OCI-LY1 (cell line): ENCODE measurements around the gene NHLH2.

Experiments used
- H2AFZ ChIP-seq: fragments of 200-600 bp; sonication (generic), shearing (Covaris generic); 2 replicates; pipeline ENCODE4 v1.6.0; 2014; ENCODE audit warnings: antibody characterized with exemption, mild to moderate bottlenecking, low read length
- H3F3A ChIP-seq: fragments of 200-600 bp; sonication (generic), shearing (Covaris generic); 2 replicates; pipeline ENCODE4 v1.6.0; 2014; ENCODE audit warnings: mild to moderate bottlenecking, antibody characterized with exemption, low read length, moderate library complexity; ENCODE audit not compliant: insufficient read depth
- H3K27ac ChIP-seq: fragments of 200-600 bp; sonication (generic); 2 replicates; pipeline ENCODE4 v1.5.1; 2014; ENCODE audit warnings: low read length, mixed run types, mild to moderate bottlenecking, low read depth; ENCODE audit not compliant: poor library complexity, severe bottlenecking
- H3K27me3 ChIP-seq: fragments of 200-600 bp; sonication (generic); 2 replicates; pipeline ENCODE4 v1.6.0; 2014; ENCODE audit warnings: antibody characterized with exemption, mild to moderate bottlenecking, low read length, moderate library complexity; ENCODE audit not compliant: insufficient read depth
- H3K36me3 ChIP-seq: fragments of 200-600 bp; sonication (generic); 2 replicates; pipeline ENCODE4 v1.6.1; 2014; ENCODE audit warnings: mild to moderate bottlenecking, antibody characterized with exemption, low read length, moderate library complexity, mixed read lengths; ENCODE audit not compliant: insufficient read depth
- H3K4me1 ChIP-seq: fragments of 200-600 bp; sonication (generic); 2 replicates; pipeline ENCODE4 v1.5.1; 2014; ENCODE audit warnings: mild to moderate bottlenecking, low read length, moderate library complexity; ENCODE audit not compliant: insufficient read depth, severe bottlenecking
- H3K4me2 ChIP-seq: fragments of 200-600 bp; sonication (generic), shearing (Covaris generic); 2 replicates; pipeline ENCODE4 v1.6.1; 2014; ENCODE audit warnings: low read length
- H3K4me3 ChIP-seq: fragments of 200-600 bp; sonication (generic); 2 replicates; pipeline ENCODE4 v1.5.1; 2014; ENCODE audit warnings: low read length, low read depth, mild to moderate bottlenecking, mixed read lengths; ENCODE audit not compliant: poor library complexity, severe bottlenecking
- H3K79me2 ChIP-seq: fragments of 200-600 bp; shearing (Covaris generic); 2 replicates; pipeline ENCODE4 v1.6.1; 2016; ENCODE audit warnings: mixed run types, low read length, mixed read lengths; ENCODE audit not compliant: insufficient read depth
- H3K9ac ChIP-seq: fragments of 200-600 bp; sonication (generic), shearing (Covaris generic); 2 replicates; pipeline ENCODE4 v1.6.1; 2014; ENCODE audit warnings: mild to moderate bottlenecking, low read length, mixed read lengths
- H3K9me2 ChIP-seq: fragments of 200-600 bp; sonication (generic), shearing (Covaris generic); 2 replicates; pipeline ENCODE4 v1.6.1; 2014; ENCODE audit warnings: low read depth, mild to moderate bottlenecking, low read length, mixed read lengths
- H3K9me3 ChIP-seq: fragments of 200-600 bp; shearing (Covaris generic); 2 replicates; pipeline ENCODE4 v1.6.1; 2014; ENCODE audit warnings: low read length, mixed read lengths
- H4K20me1 ChIP-seq: fragments of 200-600 bp; sonication (generic), shearing (Covaris generic); 2 replicates; pipeline ENCODE4 v1.6.0; 2016; ENCODE audit warnings: mild to moderate bottlenecking, low read length; ENCODE audit not compliant: insufficient read depth
- EZH2 ChIP-seq: fragments of 200-600 bp; sonication (generic), shearing (Covaris generic); IDR thresholded peaks from 2 replicates; pipeline ENCODE4 v1.8.0; 2017; ENCODE audit warnings: borderline replicate concordance, mixed run types, mild to moderate bottlenecking, antibody characterized with exemption, low read length, moderate library complexity, mixed read lengths
- TF ChIP-seq, protein P1 (sequence below): fragments of 200-600 bp; sonication (generic), shearing (Covaris generic); IDR thresholded peaks from 2 replicates; pipeline ENCODE4 v1.5.1; 2017; ENCODE audit warnings: mild to moderate bottlenecking, antibody characterized with exemption, low read length, moderate library complexity, mixed read lengths

Gene NHLH2

DNA sequence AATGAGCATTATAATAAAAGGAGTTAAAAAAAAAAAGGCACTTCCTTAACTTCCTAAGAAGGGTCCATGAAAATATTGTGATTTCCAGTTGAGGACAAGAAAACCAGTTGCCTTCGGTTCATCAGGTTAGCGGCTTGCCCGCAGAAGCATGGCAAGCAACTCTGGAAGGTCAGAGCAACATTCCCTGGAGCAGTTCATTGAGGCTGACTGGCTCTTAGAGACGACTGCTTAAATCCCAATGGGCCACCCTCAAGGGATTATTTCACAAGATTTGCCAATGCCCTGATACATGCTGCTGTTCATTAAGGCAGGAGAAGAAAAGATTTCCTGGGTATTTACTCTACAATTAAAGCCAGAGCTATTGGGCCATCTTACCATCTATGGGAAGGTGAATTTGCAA is 43.4 kb downstream of the NHLH2 start:
- Histone ChIP-seq H3K36me3 (no peaks in the 10 kb centered on the region), H4K20me1 (no peaks in the 10 kb centered on the region), H3K4me2 (no peak overlapping the region), H3K9ac (no peak overlapping the region), H3K9me3 (no peaks in the 10 kb centered on the region), H3K27me3 (0 out of 2 replicates have a peak, but pooled peaks cover 4% of the 10 kb centered on the region), H3K27ac (no peak overlapping the region), H3F3A (no peaks in the 10 kb centered on the region), H3K79me2 (no peaks in the 10 kb centered on the region), H3K4me1 (no peaks in the 10 kb centered on the region), H3K4me3 (no peak overlapping the region), H3K9me2 (no peaks in the 10 kb centered on the region), H2AFZ (no peak overlapping the region)
- TF ChIP-seq, protein P1, sequence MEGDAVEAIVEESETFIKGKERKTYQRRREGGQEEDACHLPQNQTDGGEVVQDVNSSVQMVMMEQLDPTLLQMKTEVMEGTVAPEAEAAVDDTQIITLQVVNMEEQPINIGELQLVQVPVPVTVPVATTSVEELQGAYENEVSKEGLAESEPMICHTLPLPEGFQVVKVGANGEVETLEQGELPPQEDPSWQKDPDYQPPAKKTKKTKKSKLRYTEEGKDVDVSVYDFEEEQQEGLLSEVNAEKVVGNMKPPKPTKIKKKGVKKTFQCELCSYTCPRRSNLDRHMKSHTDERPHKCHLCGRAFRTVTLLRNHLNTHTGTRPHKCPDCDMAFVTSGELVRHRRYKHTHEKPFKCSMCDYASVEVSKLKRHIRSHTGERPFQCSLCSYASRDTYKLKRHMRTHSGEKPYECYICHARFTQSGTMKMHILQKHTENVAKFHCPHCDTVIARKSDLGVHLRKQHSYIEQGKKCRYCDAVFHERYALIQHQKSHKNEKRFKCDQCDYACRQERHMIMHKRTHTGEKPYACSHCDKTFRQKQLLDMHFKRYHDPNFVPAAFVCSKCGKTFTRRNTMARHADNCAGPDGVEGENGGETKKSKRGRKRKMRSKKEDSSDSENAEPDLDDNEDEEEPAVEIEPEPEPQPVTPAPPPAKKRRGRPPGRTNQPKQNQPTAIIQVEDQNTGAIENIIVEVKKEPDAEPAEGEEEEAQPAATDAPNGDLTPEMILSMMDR = no peak
- TF ChIP-seq EZH2 = no peak

DNA sequence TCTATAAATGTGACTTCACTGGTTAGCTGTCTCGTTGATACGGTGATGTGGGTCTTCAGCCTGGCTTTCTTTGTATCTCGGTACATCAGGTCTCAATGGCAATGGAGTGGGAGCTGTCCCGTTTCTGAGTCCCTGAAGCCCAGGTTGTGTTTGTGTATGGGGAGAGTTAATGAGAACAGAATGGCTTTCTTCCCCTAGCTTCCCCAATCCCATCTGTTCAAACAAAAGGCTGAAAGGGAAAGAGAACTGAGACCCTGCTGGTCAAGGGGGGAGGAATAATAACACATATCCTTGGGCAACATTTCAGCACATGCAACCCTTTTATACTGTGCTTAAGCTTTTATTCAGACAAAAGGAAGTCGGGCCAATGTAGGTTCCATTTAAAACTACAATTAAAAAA is 44.0 kb downstream of the NHLH2 start:
- Histone ChIP-seq H4K20me1 (no peaks in the 10 kb centered on the region), H3K79me2 (no peaks in the 10 kb centered on the region), H2AFZ (no peak overlapping the region), H3K9ac (no peak overlapping the region), H3F3A (no peaks in the 10 kb centered on the region), H3K4me2 (no peak overlapping the region), H3K36me3 (no peaks in the 10 kb centered on the region), H3K4me1 (no peaks in the 10 kb centered on the region), H3K9me2 (no peaks in the 10 kb centered on the region), H3K27me3 (0 out of 2 replicates have a peak, but pooled peaks cover 4% of the 10 kb centered on the region), H3K4me3 (no peak overlapping the region), H3K27ac (no peak overlapping the region), H3K9me3 (no peaks in the 10 kb centered on the region)
- TF ChIP-seq, protein P1 = no peak
- TF ChIP-seq EZH2 = no peak

DNA sequence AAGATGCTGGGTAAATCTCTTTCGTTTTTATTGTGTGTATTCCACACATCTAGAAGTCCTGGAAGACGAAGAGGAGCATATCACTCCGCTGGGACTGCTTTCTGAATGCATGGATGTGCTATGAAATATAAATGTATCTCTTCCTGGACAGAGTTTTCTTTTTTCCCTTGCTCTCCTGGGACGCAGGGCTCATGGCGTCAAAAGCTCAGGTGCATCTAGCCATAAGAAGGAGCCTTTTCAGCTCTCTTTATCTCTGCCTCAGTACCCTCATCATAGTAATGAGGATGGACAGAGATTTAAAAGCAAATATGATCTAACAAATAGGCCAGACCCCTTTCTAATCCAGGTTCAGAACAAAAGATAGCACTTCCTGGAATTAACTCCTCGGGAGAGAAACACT is 44.9 kb downstream of the NHLH2 start:
- no peak overlapping the region for H3K9ac ChIP-seq
- H3K4me1 ChIP-seq = no peaks in the 10 kb centered on the region
- H3K79me2 ChIP-seq = no peaks in the 10 kb centered on the region
- H3K36me3 ChIP-seq = no peaks in the 10 kb centered on the region
- TF ChIP-seq EZH2 = no peak
- TF ChIP-seq, protein P1 = no peak
- H4K20me1 ChIP-seq = no peaks in the 10 kb centered on the region
- no peak overlapping the region for H3K4me3 ChIP-seq
- no peaks in the 10 kb centered on the region for H3F3A ChIP-seq
- no peak overlapping the region for H2AFZ ChIP-seq
- H3K9me2 ChIP-seq = no peaks in the 10 kb centered on the region
- no peaks in the 10 kb centered on the region for H3K9me3 ChIP-seq
- no peak overlapping the region for H3K27ac ChIP-seq
- H3K27me3 ChIP-seq = 0 out of 2 replicates have a peak, but pooled peaks cover 4% of the 10 kb centered on the region
- H3K4me2 ChIP-seq = no peak overlapping the region
